GM12878 (cell line): ENCODE results near the gene MBD3. TPM values are rescaled to one million over a fixed set of nuclear protein-coding genes. Genes with fewer than 3 reads are reported as not detected.

Source experiments
- ATAC-seq: fragments of 200-7000 bp; cut with Tn5 transposase; 3 replicates; pipeline ENCODE4 v1.9.1; 2020; ENCODE audit warnings: mild to moderate bottlenecking, moderate library complexity
- BruUV-seq: library from RNA; stranded (reverse); fragments of 400-500 nt; replicated peaks from 2 replicates; lab custom pipeline; 2021; lab: Mats Ljungman, UMichigan
- CTCF ChIA-PET: fragments of 300-600 bp; sonication (Branson Sonifier 250); formaldehyde crosslinking; extraction: SDS; loops from one replicate; lab custom pipeline; 2021; ENCODE audit warnings: inconsistent platforms; lab: Yijun Ruan, JAX
- POLR2A ChIA-PET: fragments of 350-600 bp; formaldehyde crosslinking; extraction: SDS; loops from one replicate; lab custom pipeline; 2021; ENCODE audit warnings: inconsistent platforms; lab: Charles Lee
- RAD21 ChIA-PET: fragments of 300-600 bp; sonication (Branson Sonifier 250); formaldehyde crosslinking; loops from one replicate; lab custom pipeline; 2023; ENCODE audit warnings: antibody characterized with exemption; ENCODE audit not compliant: unreplicated experiment; lab: Charles Lee
- SMC1A ChIA-PET: fragments of 300-600 bp; sonication (Branson Sonifier 250); formaldehyde crosslinking; loops from one replicate; lab custom pipeline; 2023; ENCODE audit not compliant: unreplicated experiment, uncharacterized antibody; lab: Charles Lee
- DNase-seq: peaks from one replicate; pipeline ENCODE4 v3.0.0-alpha.2; 2011; ENCODE audit warnings: low read depth, low spot score
- FAIRE-seq: peaks from 3 replicates; lab custom pipeline; 2011; peaks lifted over from hg19 to GRCh38; lab: Jason Lieb, UNC
- H2AFZ ChIP-seq: 2 replicates; pipeline ENCODE4 v1.6.0; 2011; ENCODE audit warnings: low read depth, low read length, control low read depth; ENCODE audit not compliant: control insufficient read depth
- H3K27ac ChIP-seq: 2 replicates; pipeline ENCODE4 v1.5.1; 2011; ENCODE audit warnings: control low read depth; ENCODE audit not compliant: control insufficient read depth, insufficient read depth
- H3K27me3 ChIP-seq, 2 experiments: replicated peaks in 1 of 2; 2 replicates each; pipeline versions ENCODE4 v1.6.0 to v1.6.1; 2011; ENCODE audit warnings: low read length in 1 of 2; ENCODE audit not compliant: control insufficient read depth in 2 of 2, insufficient read depth in 2 of 2
- H3K36me3 ChIP-seq, 2 experiments: 2 replicates each; pipeline ENCODE4 v1.5.1; 2011; ENCODE audit warnings: low read length in 1 of 2; ENCODE audit not compliant: control insufficient read depth in 2 of 2, insufficient read depth in 2 of 2
- H3K4me1 ChIP-seq: 2 replicates; pipeline ENCODE4 v1.6.1; 2011; ENCODE audit warnings: mild to moderate bottlenecking, low read length, moderate library complexity, mixed read lengths; ENCODE audit not compliant: control insufficient read depth, insufficient read depth
- H3K4me2 ChIP-seq: 2 replicates; pipeline ENCODE4 v1.6.0; 2011; ENCODE audit warnings: control low read depth; ENCODE audit not compliant: control insufficient read depth, insufficient read depth
- H3K4me3 ChIP-seq: fragments of 200-600 bp; sonication (generic); 2 replicates; pipeline ENCODE4 v1.5.1; 2016
- H3K79me2 ChIP-seq: 2 replicates; pipeline ENCODE4 v1.6.0; 2011; ENCODE audit warnings: low read length; ENCODE audit not compliant: control insufficient read depth, insufficient read depth
- H3K9ac ChIP-seq: 2 replicates; pipeline ENCODE4 v1.8.0; 2011; ENCODE audit warnings: low read length, control low read depth, mixed read lengths; ENCODE audit not compliant: control insufficient read depth, insufficient read depth
- H3K9me3 ChIP-seq: replicated peaks from 3 replicates; pipeline ENCODE4 v1.5.1; 2011; ENCODE audit warnings: mild to moderate bottlenecking, low read length; ENCODE audit not compliant: control insufficient read depth, insufficient read depth
- H4K20me1 ChIP-seq: 2 replicates; pipeline ENCODE4 v1.6.0; 2011; ENCODE audit not compliant: control insufficient read depth, insufficient read depth
- HDAC2 ChIP-seq: fragments of 200-600 bp; sonication (generic); IDR thresholded peaks from 2 replicates; pipeline ENCODE4 v1.6.1; 2017
- JUND ChIP-seq: IDR thresholded peaks from 2 replicates; pipeline ENCODE4 v1.6.1; 2012; ENCODE audit warnings: low read depth, mild to moderate bottlenecking, low read length, improper control_type of control experiment, moderate library complexity
- POLR2A ChIP-seq: IDR thresholded peaks from 2 replicates; pipeline ENCODE4 v1.6.1; 2011; ENCODE audit warnings: low read depth, mild to moderate bottlenecking, low read length
- POLR2AphosphoS2 ChIP-seq: IDR thresholded peaks from 2 replicates; pipeline ENCODE4 v1.6.1; 2011; ENCODE audit warnings: low read depth, mild to moderate bottlenecking, low read length, improper control_type of control experiment, moderate library complexity
- POLR2AphosphoS5 ChIP-seq: IDR thresholded peaks from 2 replicates; pipeline ENCODE4 v1.6.1; 2011; ENCODE audit warnings: mild to moderate bottlenecking, low read length, inconsistent platforms
- RB1 ChIP-seq: fragments of 450-650 bp; formaldehyde crosslinking; IDR thresholded peaks from 2 replicates; pipeline ENCODE4 v1.6.1; 2017; ENCODE audit warnings: mild to moderate bottlenecking, borderline replicate concordance
- RUNX3 ChIP-seq: IDR thresholded peaks from 2 replicates; pipeline ENCODE4 v1.6.1; 2012; ENCODE audit warnings: low read length, inconsistent platforms
- STAT3 ChIP-seq: IDR thresholded peaks from 2 replicates; pipeline ENCODE4 v1.6.1; 2011; ENCODE audit warnings: low read depth, low read length, improper control_type of control experiment
- YY1 ChIP-seq: IDR thresholded peaks from 2 replicates; pipeline ENCODE4 v1.6.1; 2011; ENCODE audit warnings: low read depth, mild to moderate bottlenecking, low read length
- WGBS: methylation state at CpG from one replicate; pipeline ENCODE4 v1.1.6; 2016; ENCODE audit warnings: low lambda C conversion rate; ENCODE audit not compliant: insufficient replicate concordance, insufficient coverage; ENCODE audit errors: missing lambda C conversion rate; 5-methylcytosine and 5-hydroxymethylcytosine counted together
- in situ Hi-C: fragments of 300-500 bp; cut with MboI; formaldehyde crosslinking; loops from 9 replicates; pipeline ENCODE4 v1.14.3; 2018; ENCODE audit warnings: mixed read lengths
- intact Hi-C: fragments of 100-400 bp; cut with micrococcal nuclease; formaldehyde crosslinking; loops from one replicate; pipeline ENCODE4 v1.14.2; 2022; ENCODE audit not compliant: unreplicated experiment
- polyA plus RNA-seq, 11 experiments: library from polyadenylated mRNA; depleted of rRNA in 4 of 11; unstranded in 6 of 11; stranded (reverse) in 5 of 11; fragments of >200 nt; fragmentation: Nextera tagmentation in 4 of 11; fragmentation: Illumina TruSeq in 1 of 11; extraction: Ambion mirVana in 4 of 11; extraction: Trizol in 1 of 11; gene quantifications; 1 replicate in 1 of 11; 2 replicates in 10 of 11; pipeline versions ENCODE4 v1.2.1 to v1.2.3, GENCODE V29; 2011 to 2016; ENCODE audit warnings: inconsistent platforms in 2 of 11, missing spikeins in 2 of 11, low read depth in 1 of 11
- total RNA-seq, 4 experiments: library from RNA; depleted of rRNA in 3 of 4; stranded (reverse); fragments of >200 nt in 3 of 4; fragmentation: Illumina TruSeq in 1 of 4; extraction: Trizol in 1 of 4; gene quantifications; 2 replicates each; pipeline versions ENCODE4 v1.2.1 to v1.2.3, GENCODE V29; 2013 to 2021

MBD3 gene
- total and polyA plus RNA-seq, 10 of the 15 experiments (the other 5 are each of a cell fraction or from before 2014, with no cell fraction given): 0.13 to 107 (median 21.9) TPM

GRCh38 chr19:1609103-1609396 lies 16.4 kb upstream of the MBD3 start:
- Histone ChIP-seq H3K9me3 (no peaks in the 10 kb centered on the region), H3K27ac (no peak overlapping the region), H4K20me1 (no peaks in the 10 kb centered on the region)
- TF ChIP-seq STAT3: no peak
- 0 out of 2 replicates have a peak, but pooled peaks have one; percentile 5 for TF ChIP-seq YY1
- TF ChIP-seq, all 136 proteins: peak for 1
- ChIA-PET RAD21 (no interaction called here), POLR2A (no interaction called here), SMC1A (no interaction called here), CTCF (no interaction called here)
- BruUV-seq: no TSS peak
- H3K79me2 ChIP-seq: peaks cover 12% of the 10 kb centered on the region
- no peak overlapping the region for H3K4me2 ChIP-seq
- FAIRE-seq: no peak
- whole genome bisulfite sequencing: 38% methylated on average over 10 of the region's 10 CpGs
- in situ Hi-C loops (loop anchor here (5.0 kb wide), 1 partner anchor 38 kb away; no protein-coding TSS in a partner anchor), intact Hi-C loops (loop anchor here (5.0 kb wide), 2 partner anchors 38 to 63 kb away; no protein-coding TSS in a partner anchor)
- DNase-seq: no peak
- no peak overlapping the region for H3K9ac ChIP-seq
- H2AFZ ChIP-seq: no peak overlapping the region
- peaks cover 9 to 26% of the 10 kb centered on the region in 2 experiments for H3K36me3 ChIP-seq
- H3K4me1 ChIP-seq: peaks cover 5% of the 10 kb centered on the region
- no peak overlapping the region for H3K4me3 ChIP-seq
- H3K27me3 ChIP-seq: no peaks in the 10 kb centered on the region
- ATAC-seq: no peak

DNA sequence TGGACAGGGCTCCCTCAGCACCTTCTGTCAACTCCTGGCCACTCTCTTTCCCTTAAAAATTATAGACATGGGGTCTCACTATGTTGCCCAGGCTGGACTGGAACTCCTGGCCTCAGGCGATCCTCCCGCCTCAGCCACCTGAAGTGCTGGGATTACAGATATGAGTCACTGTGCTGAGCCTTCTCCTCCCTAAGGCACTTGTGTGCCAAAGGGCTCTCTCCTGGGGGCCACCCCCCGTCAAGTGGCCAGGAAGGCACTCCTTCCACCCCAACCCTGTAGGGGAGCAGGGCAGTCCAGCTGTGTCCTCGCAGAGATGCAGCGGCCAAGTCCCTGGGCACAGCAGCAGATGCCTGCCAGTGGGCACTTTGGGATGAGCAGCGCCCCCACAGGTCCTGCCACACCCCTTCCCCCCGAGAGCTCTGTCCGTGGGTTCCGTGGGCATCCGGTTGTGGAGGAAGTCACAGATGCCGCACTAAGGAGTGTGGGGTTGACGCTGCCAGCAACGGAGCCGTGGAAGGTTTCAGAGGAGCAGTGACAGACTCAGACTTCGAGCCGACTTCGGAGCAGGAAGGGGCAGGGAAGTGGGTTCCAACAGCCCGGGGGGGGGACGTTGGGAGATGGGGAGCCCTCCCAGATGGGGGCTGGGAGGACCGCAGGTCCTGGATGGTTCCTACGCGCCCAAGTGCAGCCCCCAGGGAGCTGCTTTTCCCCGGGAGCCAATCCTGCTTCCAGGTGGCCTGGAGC lies 15.9 kb upstream of the MBD3 start:
- intact Hi-C loops: loop anchor here (5.0 kb wide), 2 partner anchors 39 to 64 kb away; no protein-coding TSS in a partner anchor
- RAD21 ChIA-PET: interaction anchor here (1.2 kb wide), 1 partner anchor 162 kb away, joined by 3 read pairs; no protein-coding TSS in a partner anchor
- peaks cover 9% of the 10 kb centered on the region for H3K4me1 ChIP-seq
- no peaks in the 10 kb centered on the region for H3K27me3 ChIP-seq
- H2AFZ ChIP-seq: no peak overlapping the region
- WGBS: 35% methylated on average over 22 of the region's 23 CpGs
- H3K9ac ChIP-seq: no peak overlapping the region
- DNase-seq (no peak), FAIRE-seq (no peak), ATAC-seq (no peak)
- no peak overlapping the region for H3K27ac ChIP-seq
- POLR2A ChIA-PET: no interaction called here
- SMC1A ChIA-PET: no interaction called here
- CTCF ChIA-PET: interaction anchor here (0.7 kb wide), 1 partner anchor 19 kb away, joined by 4 read pairs; no protein-coding TSS in a partner anchor
- H3K4me3 ChIP-seq: no peak overlapping the region
- H3K79me2 ChIP-seq: peaks cover 17% of the 10 kb centered on the region
- no peak overlapping the region for H3K4me2 ChIP-seq
- no peaks in the 10 kb centered on the region for H3K9me3 ChIP-seq
- peaks cover 9 to 21% of the 10 kb centered on the region in 2 experiments for H3K36me3 ChIP-seq
- no TSS peak for BruUV-seq
- H4K20me1 ChIP-seq: no peaks in the 10 kb centered on the region
- peak; percentile 69; the same call in 1 of the 2 replicates for TF ChIP-seq POLR2A
- no peak for TF ChIP-seq JUND
- peak; percentile 32; the same call in 1 of the 2 replicates for TF ChIP-seq POLR2AphosphoS5
- no peak for TF ChIP-seq RB1
- TF ChIP-seq RUNX3: peak; percentile 12; the same call in 1 of the 2 replicates
- TF ChIP-seq POLR2AphosphoS2: 0 out of 2 replicates have a peak, but pooled peaks have one; percentile 49
- TF ChIP-seq HDAC2: no peak
- in situ Hi-C loops: loop anchor here (5.0 kb wide), 1 partner anchor 39 kb away; no protein-coding TSS in a partner anchor
